Spleen (tissue), 7 donors: ENCODE data around the gene GAS2.

ENCODE experiments used
- CTCF ChIP-seq, 11 experiments: fragments of 200-600 bp in 7 of 11; fragments of 450-650 bp in 4 of 11; sonication (generic) in 4 of 11; IDR thresholded peaks in 8 of 11; conservative IDR thresholded peaks in 3 of 11; 1 replicate in 7 of 11; 2 replicates in 4 of 11; pipeline versions ENCODE4 v1.4.0 to v1.8.0; 2016 to 2021; ENCODE audit warnings: antibody characterized with exemption in 11 of 11, inconsistent platforms in 4 of 11, mild to moderate bottlenecking in 1 of 11
- POLR2A ChIP-seq, 3 donors: fragments of 450-650 bp; IDR thresholded peaks; one replicate each; pipeline ENCODE4 v1.5.1; 2017; ENCODE audit warnings: antibody characterized with exemption in 3 of 3, mild to moderate bottlenecking in 1 of 3
- POLR2AphosphoS5 ChIP-seq, 3 donors: sonication (generic); formaldehyde crosslinking; IDR thresholded peaks; one replicate each; pipeline ENCODE4 v1.5.1; 2017; ENCODE audit warnings: antibody characterized with exemption in 3 of 3
- donor health status: DM: no; HTN: no; CAD: no; lungs with moderate emphysema.
- donor health status: DM: no; HTN: no; CAD: no.
- donor health status: DM: no; HTN: no; CAD: no.

GRCh38 chr11:22626573-22627239 lies 39.7 kb upstream of the GAS2 start:
- TF ChIP-seq CTCF (IDR thresholded peaks at IDR 0.05 in 8 of 11, conservative IDR thresholded peaks at IDR 0.05 in 3 of 11) (no peak), POLR2AphosphoS5 (IDR thresholded peaks at IDR 0.05) (no peak), POLR2A (IDR thresholded peaks at IDR 0.05) (no peak)
